ENCODE measurements around the gene KIAA0586.

Gene KIAA0586

GRCh38 chr14:58535044-58535443 is 107.5 kb downstream of the KIAA0586 start:
- no peaks in the 10 kb centered on the region for H3K36me3 ChIP-seq
- H3K4me1 ChIP-seq, result no peaks in the 10 kb centered on the region
- no peaks in the 10 kb centered on the region for H3K9me3 ChIP-seq
- DNase-seq, result no peak
- no peak for TF ChIP-seq CTCF (IDR thresholded peaks at IDR 0.05; ENCODE audit: low read depth, low read length)
- H3K4me3 ChIP-seq (ENCODE audit: low read depth, low read length), result no peak overlapping the region
- H3K27me3 ChIP-seq, result no peaks in the 10 kb centered on the region

- no peak for TF ChIP-seq CTCF (IDR thresholded peaks at IDR 0.05; ENCODE audit: low read depth, low read length)
- H3K36me3 ChIP-seq, result no peaks in the 10 kb centered on the region
- H3K4me3 ChIP-seq (ENCODE audit: low read depth, low read length), result no peak overlapping the region
- H3K4me1 ChIP-seq, result no peaks in the 10 kb centered on the region
- H3K9me3 ChIP-seq, result no peaks in the 10 kb centered on the region
- H3K27me3 ChIP-seq, result no peaks in the 10 kb centered on the region
- DNase-seq, result no peak
Measured at GRCh38 chr14:58537004-58537403, 109.5 kb downstream of the KIAA0586 start.

GRCh38 chr14:58540749-58541632 is 113.5 kb downstream of the KIAA0586 start:
- TF ChIP-seq CTCF (IDR thresholded peaks at IDR 0.05; ENCODE audit: low read depth, low read length), result no peak
- no peaks in the 10 kb centered on the region for H3K27me3 ChIP-seq
- H3K4me3 ChIP-seq (ENCODE audit: low read depth, low read length), result no peak overlapping the region
- no peaks in the 10 kb centered on the region for H3K4me1 ChIP-seq
- no peaks in the 10 kb centered on the region for H3K36me3 ChIP-seq
- no peak for DNase-seq
- H3K9me3 ChIP-seq, result no peaks in the 10 kb centered on the region

- no peak for TF ChIP-seq CTCF (IDR thresholded peaks at IDR 0.05; ENCODE audit: low read depth, low read length)
- no peak overlapping the region for H3K4me3 ChIP-seq (ENCODE audit: low read depth, low read length)
- H3K27me3 ChIP-seq, result no peaks in the 10 kb centered on the region
- no peak for DNase-seq
- H3K36me3 ChIP-seq, result no peaks in the 10 kb centered on the region
- no peaks in the 10 kb centered on the region for H3K9me3 ChIP-seq
- no peaks in the 10 kb centered on the region for H3K4me1 ChIP-seq
Measured at GRCh38 chr14:58541633-58542022, 114.1 kb downstream of the KIAA0586 start.

- no peak for TF ChIP-seq CTCF (IDR thresholded peaks at IDR 0.05; ENCODE audit: low read depth, low read length)
- DNase-seq, result no peak
- H3K27me3 ChIP-seq, result no peaks in the 10 kb centered on the region
- no peaks in the 10 kb centered on the region for H3K36me3 ChIP-seq
- H3K4me3 ChIP-seq (ENCODE audit: low read depth, low read length), result no peak overlapping the region
- H3K4me1 ChIP-seq, result no peaks in the 10 kb centered on the region
- H3K9me3 ChIP-seq, result no peaks in the 10 kb centered on the region
Measured at GRCh38 chr14:58543253-58543652, 115.7 kb downstream of the KIAA0586 start.

- DNase-seq, result no peak
- H3K9me3 ChIP-seq, result no peaks in the 10 kb centered on the region
- H3K36me3 ChIP-seq, result no peaks in the 10 kb centered on the region
- H3K4me3 ChIP-seq (ENCODE audit: low read depth, low read length), result no peak overlapping the region
- H3K4me1 ChIP-seq, result no peaks in the 10 kb centered on the region
- no peak for TF ChIP-seq CTCF (IDR thresholded peaks at IDR 0.05; ENCODE audit: low read depth, low read length)
- H3K27me3 ChIP-seq, result no peaks in the 10 kb centered on the region
Measured at GRCh38 chr14:58547649-58548048, 120.1 kb downstream of the KIAA0586 start.
